ENCODE data around the gene GPC4.

GPC4 gene

GRCh38 chrX:133267621-133268020 is 147.7 kb downstream of the GPC4 start:
- peaks cover 6% of the 10 kb centered on the region; the same call in 1 of the 2 replicates for H4K20me1 ChIP-seq
- no peaks in the 10 kb centered on the region for H3K9me3 ChIP-seq
- 0 out of 2 replicates have a peak, but pooled peaks cover 4% of the 10 kb centered on the region for H3K4me1 ChIP-seq
- no peak overlapping the region for H3K4me3 ChIP-seq
- no peak overlapping the region for H3K4me2 ChIP-seq
- no peak overlapping the region for H3K9ac ChIP-seq
- no peaks in the 10 kb centered on the region for H3K36me3 ChIP-seq
- no peak overlapping the region for H3K27ac ChIP-seq
- peaks cover 99% of the 10 kb centered on the region for H3K27me3 ChIP-seq
- no peak for TF ChIP-seq Cebpa-rat (IDR thresholded peaks at IDR 0.05)

GRCh38 chrX:133265331-133265730 is 150.0 kb downstream of the GPC4 start:
- Histone ChIP-seq H4K20me1 (peaks cover 6% of the 10 kb centered on the region; the same call in 1 of the 2 replicates), H3K4me2 (no peak overlapping the region), H3K36me3 (no peaks in the 10 kb centered on the region), H3K9me3 (no peaks in the 10 kb centered on the region), H3K27ac (no peak overlapping the region), H3K27me3 (peaks cover 100% of the 10 kb centered on the region), H3K4me3 (no peak overlapping the region), H3K4me1 (0 out of 2 replicates have a peak, but pooled peaks cover 4% of the 10 kb centered on the region), H3K9ac (no peak overlapping the region)
- no peak for TF ChIP-seq Cebpa-rat (IDR thresholded peaks at IDR 0.05)

- TF ChIP-seq Cebpa-rat (IDR thresholded peaks at IDR 0.05): no peak
- Histone ChIP-seq H3K4me2 (no peak overlapping the region), H3K4me1 (no peaks in the 10 kb centered on the region), H3K36me3 (no peaks in the 10 kb centered on the region), H3K4me3 (no peak overlapping the region), H3K9me3 (no peaks in the 10 kb centered on the region), H3K9ac (no peak overlapping the region), H4K20me1 (no peaks in the 10 kb centered on the region; the same call in 1 of the 2 replicates), H3K27me3 (peaks cover 97% of the 10 kb centered on the region), H3K27ac (no peak overlapping the region)
Measured at GRCh38 chrX:133258481-133258880, 156.8 kb downstream of the GPC4 start.

- no peaks in the 10 kb centered on the region for H3K4me1 ChIP-seq
- H3K27me3 ChIP-seq: peaks cover 91% of the 10 kb centered on the region
- no peak overlapping the region for H3K4me3 ChIP-seq
- H3K9ac ChIP-seq: no peak overlapping the region
- TF ChIP-seq Cebpa-rat (IDR thresholded peaks at IDR 0.05): no peak
- no peaks in the 10 kb centered on the region for H3K9me3 ChIP-seq
- peaks cover 17% of the 10 kb centered on the region; the same call in 1 of the 2 replicates for H4K20me1 ChIP-seq
- no peak overlapping the region for H3K27ac ChIP-seq
- no peak overlapping the region for H3K4me2 ChIP-seq
- H3K36me3 ChIP-seq: no peaks in the 10 kb centered on the region
Measured at GRCh38 chrX:133254666-133255065, 160.6 kb downstream of the GPC4 start.

- no peak overlapping the region for H3K9ac ChIP-seq
- H4K20me1 ChIP-seq: peaks cover 17% of the 10 kb centered on the region; the same call in 1 of the 2 replicates
- no peaks in the 10 kb centered on the region for H3K36me3 ChIP-seq
- H3K4me2 ChIP-seq: no peak overlapping the region
- peaks cover 89% of the 10 kb centered on the region for H3K27me3 ChIP-seq
- H3K27ac ChIP-seq: no peak overlapping the region
- H3K4me1 ChIP-seq: no peaks in the 10 kb centered on the region
- H3K4me3 ChIP-seq: no peak overlapping the region
- peaks cover 20% of the 10 kb centered on the region for H3K9me3 ChIP-seq
- TF ChIP-seq Cebpa-rat (IDR thresholded peaks at IDR 0.05): no peak
Measured at GRCh38 chrX:133251204-133251603, 164.1 kb downstream of the GPC4 start.

- no peak overlapping the region for H3K4me2 ChIP-seq
- no peak for TF ChIP-seq Cebpa-rat (IDR thresholded peaks at IDR 0.05)
- H3K9me3 ChIP-seq: peaks cover 27% of the 10 kb centered on the region
- no peaks in the 10 kb centered on the region for H3K4me1 ChIP-seq
- H3K4me3 ChIP-seq: no peak overlapping the region
- no peak overlapping the region for H3K27ac ChIP-seq
- no peaks in the 10 kb centered on the region for H3K36me3 ChIP-seq
- peaks cover 17% of the 10 kb centered on the region; the same call in 1 of the 2 replicates for H4K20me1 ChIP-seq
- no peak overlapping the region for H3K9ac ChIP-seq
- peaks cover 89% of the 10 kb centered on the region for H3K27me3 ChIP-seq
Measured at GRCh38 chrX:133250184-133251100, 164.8 kb downstream of the GPC4 start.
